HuH-7 (cell line): ENCODE data around the gene TECTB.
"Not testable (repeated sequence)": the region's sequence is repeated elsewhere in the genome, so short reads cannot be mapped to it uniquely, and the experiment has no call there.

ENCODE experiments used
- DNase-seq: peaks from one replicate; pipeline ENCODE4 v3.0.0; 2011; ENCODE audit warnings: low spot score

The TECTB gene

GRCh38 chr10:112283100-112283499 is at the start of gene TECTB:
TSS of gene TECTB (plus strand) at chr10:112283400. CDS start at chr10:112283735, 335 bp downstream.
- DNase-seq, result no peak

GRCh38 chr10:112235141-112235540 is 48.1 kb upstream of the TECTB start:
- no peak for DNase-seq

- DNase-seq, result no peak
These were observed 47.3 kb upstream of the TECTB start for GRCh38 chr10:112235920-112236319.

GRCh38 chr10:112236486-112236885 is 46.7 kb upstream of the TECTB start:
- no peak for DNase-seq

- no peak for DNase-seq
These were observed 43.9 kb upstream of the TECTB start for GRCh38 chr10:112239347-112239746.

- no peak for DNase-seq
These were observed 42.8 kb upstream of the TECTB start for GRCh38 chr10:112240441-112240840.

- DNase-seq, result no peak
These were observed 41.4 kb upstream of the TECTB start for GRCh38 chr10:112241651-112242341.

- no peak for DNase-seq
These were observed 40.4 kb upstream of the TECTB start for GRCh38 chr10:112242769-112243168.

GRCh38 chr10:112243713-112244112 is 39.5 kb upstream of the TECTB start:
- DNase-seq, result no peak

- DNase-seq, result no peak
These were observed 39.0 kb upstream of the TECTB start for GRCh38 chr10:112244197-112244596.

- DNase-seq, result no peak
These were observed 35.4 kb upstream of the TECTB start for GRCh38 chr10:112247791-112248190.

- no peak for DNase-seq
These were observed 34.5 kb upstream of the TECTB start for GRCh38 chr10:112248584-112249295.

GRCh38 chr10:112249722-112250121 is 33.5 kb upstream of the TECTB start:
- DNase-seq, result no peak

GRCh38 chr10:112250555-112250954 is 32.6 kb upstream of the TECTB start:
- DNase-seq, result no peak

GRCh38 chr10:112251238-112251637 is 32.0 kb upstream of the TECTB start:
- not testable (repeated sequence) for DNase-seq

- no peak for DNase-seq
These were observed 24.8 kb upstream of the TECTB start for GRCh38 chr10:112258407-112258806.

- DNase-seq, result no peak
These were observed 23.5 kb upstream of the TECTB start for GRCh38 chr10:112259688-112260087.

GRCh38 chr10:112260831-112261230 is 22.4 kb upstream of the TECTB start:
- no peak for DNase-seq

- peak; percentile 60 for DNase-seq
These were observed 21.8 kb upstream of the TECTB start for GRCh38 chr10:112261281-112261822.

GRCh38 chr10:112262546-112262945 is 20.7 kb upstream of the TECTB start:
- DNase-seq, result no peak

- DNase-seq, result peak; percentile 22
These were observed 17.5 kb upstream of the TECTB start for GRCh38 chr10:112265745-112266144.

GRCh38 chr10:112269266-112269665 is 13.9 kb upstream of the TECTB start:
- DNase-seq, result no peak

GRCh38 chr10:112271982-112272381 is 11.2 kb upstream of the TECTB start:
- no peak for DNase-seq
